K562 (cell line): ENCODE results near the gene LIPT2. TPM values are rescaled to one million over a fixed set of nuclear protein-coding genes. Genes with fewer than 3 reads are reported as not detected.
A peak's percentile ranks its signal among the peaks of the same experiment; 100 is the strongest.

ENCODE experiments used
- ATAC-seq: fragments of 200-7000 bp; cut with Tn5 transposase; 3 replicates; pipeline ENCODE4 v1.9.1; 2020; ENCODE audit warnings: moderate library complexity
- BruUV-seq: library from RNA; stranded (reverse); fragments of 400-500 nt; replicated peaks from 2 replicates; lab custom pipeline; 2021; lab: Mats Ljungman, UMichigan
- CTCF ChIA-PET: fragments of 300-600 bp; formaldehyde crosslinking; extraction: SDS; loops from one replicate; lab custom pipeline; 2021; ENCODE audit warnings: low intra/inter-chr PET ratio; lab: Yijun Ruan, JAX
- POLR2A ChIA-PET: fragments of 300-600, 350-650 bp; sonication (Branson Sonifier 250); formaldehyde crosslinking; extraction: SDS; loops from one replicate; lab custom pipeline; 2021; ENCODE audit warnings: antibody characterized with exemption, inconsistent platforms; lab: Yijun Ruan, JAX
- DNase-seq, 4 experiments: peaks; one replicate each; pipeline versions ENCODE4 v3.0.0 to v3.0.0-alpha.2; 2011 to 2018; ENCODE audit warnings: low spot score in 3 of 4, mixed read lengths in 3 of 4; ENCODE audit errors: extremely low read depth in 1 of 4
- FAIRE-seq: peaks from 2 replicates; lab custom pipeline; 2011; peaks lifted over from hg19 to GRCh38; lab: Jason Lieb, UNC
- H2AFZ ChIP-seq: 2 replicates; pipeline ENCODE4 v1.6.0; 2011; ENCODE audit warnings: low read depth, low read length, control low read depth, inconsistent platforms
- H3K27ac ChIP-seq: fragments of 200-600 bp; 3 replicates; pipeline ENCODE4 v1.8.0; 2011; ENCODE audit warnings: low read depth, mild to moderate bottlenecking, control low read depth, inconsistent platforms, low read length, moderate library complexity, mixed read lengths; ENCODE audit errors: extremely low read depth
- H3K27me3 ChIP-seq, 2 experiments: fragments of 300-600 bp in 1 of 2; 2 replicates in 1 of 2; 3 replicates in 1 of 2; pipeline versions ENCODE4 v1.6.0 to v1.8.0; 2011; ENCODE audit warnings: inconsistent platforms in 2 of 2, low read length in 2 of 2, mild to moderate bottlenecking in 1 of 2, mixed read lengths in 1 of 2, moderate library complexity in 1 of 2; ENCODE audit not compliant: control insufficient read depth in 2 of 2, insufficient read depth in 2 of 2
- H3K36me3 ChIP-seq: fragments of 300-600 bp; 3 replicates; pipeline ENCODE4 v1.8.0; 2011; ENCODE audit warnings: mild to moderate bottlenecking, low read length, inconsistent platforms; ENCODE audit not compliant: control insufficient read depth, insufficient read depth
- H3K4me1 ChIP-seq, 2 experiments: fragments of 200-600 bp in 1 of 2; replicated peaks in 1 of 2; 2 replicates in 1 of 2; 3 replicates in 1 of 2; pipeline versions ENCODE4 v1.5.1 to v1.8.0; 2011; ENCODE audit warnings: inconsistent platforms in 2 of 2, low read length in 2 of 2, mild to moderate bottlenecking in 1 of 2, mixed read lengths in 1 of 2, moderate library complexity in 1 of 2; ENCODE audit not compliant: control insufficient read depth in 2 of 2, insufficient read depth in 2 of 2
- H3K4me2 ChIP-seq: 2 replicates; pipeline ENCODE4 v1.6.1; 2011; ENCODE audit warnings: low read length, control low read depth, inconsistent platforms, mixed read lengths; ENCODE audit not compliant: insufficient read depth
- H3K4me3 ChIP-seq: fragments of 200-600 bp; sonication (generic), shearing (Covaris generic); 2 replicates; pipeline ENCODE4 v1.5.1; 2016; ENCODE audit warnings: control low read depth, inconsistent platforms
- H3K79me2 ChIP-seq: fragments of 200-600 bp; 3 replicates; pipeline ENCODE4 v1.8.0; 2011; ENCODE audit warnings: low read length, inconsistent platforms; ENCODE audit not compliant: control insufficient read depth, insufficient read depth
- H3K9ac ChIP-seq, 2 experiments: 2 replicates each; pipeline versions ENCODE4 v1.6.0 to v1.6.1; 2011; ENCODE audit warnings: low read depth in 2 of 2, low read length in 2 of 2, control low read depth in 1 of 2, inconsistent platforms in 1 of 2, mild to moderate bottlenecking in 1 of 2, mixed read lengths in 1 of 2; ENCODE audit not compliant: insufficient read depth in 1 of 2
- H3K9me1 ChIP-seq: one replicate; pipeline ENCODE4 v1.6.0; 2011; ENCODE audit warnings: inconsistent platforms, mild to moderate bottlenecking, low read length, moderate library complexity; ENCODE audit not compliant: control insufficient read depth, insufficient read depth
- H3K9me3 ChIP-seq: replicated peaks from 2 replicates; pipeline ENCODE4 v1.5.1; 2011; ENCODE audit warnings: low read depth, low read length, inconsistent platforms; ENCODE audit not compliant: control insufficient read depth, insufficient read depth
- H4K20me1 ChIP-seq: replicated peaks from 2 replicates; pipeline ENCODE4 v1.6.1; 2011; ENCODE audit warnings: low read length, inconsistent platforms, mixed read lengths; ENCODE audit not compliant: control insufficient read depth, insufficient read depth
- CBFA2T2 ChIP-seq: fragments of 450-650 bp; conservative IDR thresholded peaks from 2 replicates; pipeline ENCODE4 v1.6.1; 2017; ENCODE audit warnings: mild to moderate bottlenecking
- CBFA2T3 ChIP-seq: fragments of 450-650 bp; IDR thresholded peaks from 2 replicates; pipeline ENCODE4 v1.6.1; 2017
- CTCF ChIP-seq, 3 experiments: IDR thresholded peaks in 2 of 3; conservative IDR thresholded peaks in 1 of 3; 2 replicates each; pipeline ENCODE4 v1.5.1; 2011 to 2012; ENCODE audit warnings: low read length in 3 of 3, mild to moderate bottlenecking in 3 of 3, control low read depth in 2 of 3, improper control_type of control experiment in 1 of 3, inconsistent platforms in 1 of 3, low read depth in 1 of 3, mixed read lengths in 1 of 3, moderate library complexity in 1 of 3; ENCODE audit not compliant: insufficient read depth in 2 of 3
- CXXC5 ChIP-seq: fragments of 250-450 bp; sonication (Bioruptor Pico); IDR thresholded peaks from 2 replicates; pipeline ENCODE4 v1.8.0; 2022; ENCODE audit warnings: inconsistent platforms, mild to moderate bottlenecking, moderate library complexity
- DPF2 ChIP-seq: fragments of 450-650 bp; IDR thresholded peaks from 2 replicates; pipeline ENCODE4 v1.6.1; 2016
- HES1 ChIP-seq: fragments of 450-650 bp; IDR thresholded peaks from 2 replicates; pipeline ENCODE4 v1.6.1; 2016; ENCODE audit warnings: low read depth, mild to moderate bottlenecking, moderate library complexity
- HMBOX1 ChIP-seq: sonication (generic); IDR thresholded peaks from 2 replicates; pipeline ENCODE4 v1.6.1; 2016
- NCOR1 ChIP-seq: fragments of 450-650 bp; IDR thresholded peaks from 2 replicates; pipeline ENCODE4 v1.6.1; 2016; ENCODE audit warnings: mild to moderate bottlenecking, moderate library complexity
- NFATC3 ChIP-seq: fragments of 450-650 bp; IDR thresholded peaks from 2 replicates; pipeline ENCODE4 v1.6.1; 2017; ENCODE audit warnings: mild to moderate bottlenecking
- NFIC ChIP-seq: fragments of 450-650 bp; IDR thresholded peaks from 2 replicates; pipeline ENCODE4 v1.6.1; 2017; ENCODE audit warnings: mild to moderate bottlenecking, inconsistent platforms
- PYGO2 ChIP-seq: fragments of 450-650 bp; IDR thresholded peaks from 2 replicates; pipeline ENCODE4 v1.6.1; 2016; ENCODE audit warnings: mild to moderate bottlenecking, missing genetic modification characterization, moderate library complexity, missing compliant biosample characterization
- TAL1 ChIP-seq: fragments of 450-650 bp; IDR thresholded peaks from 2 replicates; pipeline ENCODE4 v1.6.1; 2016; ENCODE audit warnings: mild to moderate bottlenecking
- TCF3 ChIP-seq: sonication (generic); formaldehyde crosslinking; IDR thresholded peaks from 2 replicates; pipeline ENCODE4 v1.4.0; 2020; ENCODE audit warnings: mild to moderate bottlenecking, missing genetic modification reagents
- ZC3H8 ChIP-seq: fragments of 450-650 bp; IDR thresholded peaks from 2 replicates; pipeline ENCODE4 v1.6.1; 2017
- ZNF316 ChIP-seq: fragments of 450-650 bp; IDR thresholded peaks from 2 replicates; pipeline ENCODE4 v1.6.1; 2016
- ZNF384 ChIP-seq: IDR thresholded peaks from 2 replicates; pipeline ENCODE4 v1.6.1; 2012; ENCODE audit warnings: low read depth, low read length, improper control_type of control experiment
- ZNF644 ChIP-seq: fragments of 200-800 bp; sonication (Bioruptor generic); IDR thresholded peaks from 2 replicates; pipeline ENCODE4 v1.6.1; 2016; ENCODE audit warnings: low read depth, missing genetic modification characterization, missing compliant biosample characterization
- WGBS: fragments of 100-300 bp; shearing (Covaris generic); methylation state at CpG from one replicate; pipeline ENCODE4 v1.1.6; 2016; ENCODE audit warnings: low coverage, mixed read lengths; ENCODE audit not compliant: insufficient coverage; ENCODE audit errors: missing lambda C conversion rate; 5-methylcytosine and 5-hydroxymethylcytosine counted together
- in situ Hi-C: fragments of 300-500 bp; cut with MboI; formaldehyde crosslinking; loops from 4 replicates; pipeline ENCODE4 v1.15.0; 2018; ENCODE audit warnings: inconsistent platforms, mixed read lengths
- intact Hi-C: fragments of 100-400 bp; cut with micrococcal nuclease; formaldehyde crosslinking; loops from 2 replicates; pipeline ENCODE4 v1.14.2; 2022
- polyA plus RNA-seq, 8 experiments: library from polyadenylated mRNA; depleted of rRNA in 4 of 8; stranded (reverse) in 5 of 8; unstranded in 3 of 8; fragments of >200 nt; fragmentation: Nextera tagmentation in 2 of 8; fragmentation: Illumina TruSeq in 1 of 8; extraction: Ambion mirVana in 2 of 8; extraction: Trizol in 1 of 8; gene quantifications; 2 replicates each; pipeline versions ENCODE4 v1.2.1 to v1.2.3, GENCODE V29; 2011 to 2014; ENCODE audit warnings: inconsistent platforms in 1 of 8, missing spikeins in 1 of 8
- total RNA-seq, 7 experiments: library from RNA; depleted of rRNA in 6 of 7; stranded (reverse); fragments of >200 nt in 6 of 7; fragmentation: Illumina TruSeq in 2 of 7; extraction: Trizol in 2 of 7; gene quantifications; 2 replicates each; pipeline versions ENCODE4 v1.2.1 to v1.2.3, GENCODE V29; 2011 to 2021; ENCODE audit warnings: low replicate concordance in 1 of 7

The LIPT2 gene
- total and polyA plus RNA-seq, 9 of the 15 experiments (the other 6 are each of a cell fraction or from before 2014, with no cell fraction given) = 1.00 to 5.2 (median 3.5) TPM

- peak; percentile 65 for ATAC-seq
- Histone ChIP-seq H3K9ac (no peak overlapping the region; a peak in 1 of 4 replicates), H3K9me1 (no peaks in the 10 kb centered on the region), H3K4me3 (no peak overlapping the region), H3K4me1 (peaks cover 0 to 13% of the 10 kb centered on the region in 2 experiments; a peak in 2 of 5 replicates), H3K4me2 (no peak overlapping the region), H3K27ac (no peak overlapping the region), H3K27me3 (no peaks in the 10 kb centered on the region), H3K36me3 (no peaks in the 10 kb centered on the region), H3K79me2 (no peaks in the 10 kb centered on the region), H4K20me1 (no peaks in the 10 kb centered on the region), H3K9me3 (no peaks in the 10 kb centered on the region; the same call in 1 of the 2 replicates), H2AFZ (0 out of 2 replicates have a peak overlapping the region, but pooled peaks have one; percentile 18)
- CTCF ChIA-PET = no interaction called here
- WGBS = 11% methylated on average over 3 of the region's 3 CpGs
- TF ChIP-seq NFIC = peak; percentile 83
- peak; percentile 43 for TF ChIP-seq TCF3 (CRISPR knock-in tag)
- no peak for TF ChIP-seq CXXC5 (CRISPR knock-in tag)
- TF ChIP-seq CTCF (IDR thresholded peaks at IDR 0.05 in 2 of 3, conservative IDR thresholded peaks at IDR 0.05 in 1 of 3; ENCODE audit: insufficient read depth in 2 of 3, low read depth in 1 of 3, low read length in 3 of 3) = no peak
- TF ChIP-seq NCOR1 = 0 out of 2 replicates have a peak, but pooled peaks have one; percentile 12
- TF ChIP-seq ZNF316 = peak; percentile 76
- TF ChIP-seq TAL1 = peak; percentile 41; the same call in 1 of the 2 replicates
- TF ChIP-seq DPF2 = 0 out of 2 replicates have a peak, but pooled peaks have one; percentile 34
- no peak for TF ChIP-seq NFATC3
- peak; percentile 85 for TF ChIP-seq HMBOX1
- no peak for TF ChIP-seq HES1
- TF ChIP-seq ZNF384 = peak; percentile 44
- TF ChIP-seq ZC3H8 = no peak
- TF ChIP-seq PYGO2 (tag) = no peak
- TF ChIP-seq CBFA2T3 = peak; percentile 62
- no peak for TF ChIP-seq ZNF644 (tag)
- 0 out of 2 replicates have a peak, but pooled peaks have one; percentile 6 for TF ChIP-seq CBFA2T2
- DNase-seq = peak in 1 of 4 experiments; percentile 63
- BruUV-seq = no TSS peak
- intact Hi-C loops (no loop called here), in situ Hi-C loops (no loop called here)
- POLR2A ChIA-PET = interaction anchor here (0.9 to 1.5 kb wide), 3 partner anchors 11 to 32 kb away, joined by 3 to 6 read pairs (median 4); partner anchors contain the start of gene LIPT2
- no peak for FAIRE-seq
Measured at GRCh38 chr11:74480688-74481417, 12.7 kb downstream of the LIPT2 start.
